ENCODE data around the gene NOTCH4. TPM values are rescaled to one million over a fixed set of nuclear protein-coding genes. Genes with fewer than 3 reads are reported as not detected.

Gene NOTCH4
- total and polyA plus RNA-seq, 9 of the 15 experiments (the other 6 are each of a cell fraction or from before 2014, with no cell fraction given) = 0.24 to 4.3 (median 1.7) TPM

GRCh38 chr6:32178547-32179440 lies 45.1 kb downstream of the NOTCH4 start (continued):
- no peak for TF ChIP-seq ZNF311 (CRISPR knock-in tag; IDR thresholded peaks at IDR 0.05)
- TF ChIP-seq ZNF449 (CRISPR knock-in tag; IDR thresholded peaks at IDR 0.05) = no peak
- no peak for TF ChIP-seq ATF4 (CRISPR knock-in tag; IDR thresholded peaks at IDR 0.05)
- TF ChIP-seq ZNF217 (CRISPR knock-in tag; IDR thresholded peaks at IDR 0.05) = no peak
- no peak for TF ChIP-seq ZNF175 (CRISPR knock-in tag; IDR thresholded peaks at IDR 0.05; ENCODE audit: low read depth)
- peak; percentile 84 for TF ChIP-seq RAD51 (IDR thresholded peaks at IDR 0.05; ENCODE audit: borderline replicate concordance, low read depth)
- no peak for TF ChIP-seq ZC3H11A (IDR thresholded peaks at IDR 0.05; ENCODE audit: low read depth, low read length)
- no peak for TF ChIP-seq ZNF146 (CRISPR knock-in tag; IDR thresholded peaks at IDR 0.05; ENCODE audit: unreplicated experiment)
- no peak for TF ChIP-seq ZNF282 (CRISPR knock-in tag; IDR thresholded peaks at IDR 0.05)
- no peak for TF ChIP-seq ZNF253 (CRISPR knock-in tag; conservative IDR thresholded peaks at IDR 0.05)
- TF ChIP-seq ZFPM2 (CRISPR knock-in tag; IDR thresholded peaks at IDR 0.05) = no peak
- TF ChIP-seq ZNF512 (tag; IDR thresholded peaks at IDR 0.05) = peak; percentile 55; the same call in 1 of the 2 replicates
- no peak for TF ChIP-seq XRCC4 (IDR thresholded peaks at IDR 0.05; ENCODE audit: extremely low read depth, insufficient read depth, insufficient read length)
- 0 out of 2 replicates have a peak, but pooled peaks have one; percentile 45 for TF ChIP-seq TFAP4 (CRISPR knock-in tag; IDR thresholded peaks at IDR 0.05; ENCODE audit: borderline replicate concordance)
- no peak for TF ChIP-seq FOXP4 (CRISPR knock-in tag; IDR thresholded peaks at IDR 0.05; ENCODE audit: borderline replicate concordance)
- TF ChIP-seq COPS2 (conservative IDR thresholded peaks at IDR 0.05) = no peak
- no peak for TF ChIP-seq ZC3H4 (CRISPR knock-in tag; IDR thresholded peaks at IDR 0.05; ENCODE audit: borderline replicate concordance)
- TF ChIP-seq SMAD4 (CRISPR knock-in tag; conservative IDR thresholded peaks at IDR 0.05) = no peak
- no peak for TF ChIP-seq MEIS2 (IDR thresholded peaks at IDR 0.05; ENCODE audit: partially characterized antibody)

Measured in K562 (cell line).